Liver (tissue), 9 donors: Measurements from ENCODE around the gene MAGEF1. TPM values are rescaled to one million over a fixed set of nuclear protein-coding genes. Genes with fewer than 3 reads are reported as not detected.

Source experiments
- DNase-seq: peaks from one replicate; pipeline ENCODE4 v3.0.0-alpha.2; 2017; ENCODE audit warnings: low spot score
- H3K27ac ChIP-seq, 2 donors: one replicate each; pipeline ENCODE4 v1.7.0; 2013; ENCODE audit warnings: inconsistent platforms in 2 of 2, low read length in 2 of 2, control low read depth in 1 of 2, low read depth in 1 of 2, mild to moderate bottlenecking in 1 of 2
- H3K27me3 ChIP-seq, 4 donors: one replicate each; pipeline versions ENCODE4 v1.6.1 to v1.7.0; 2013; ENCODE audit warnings: low read length in 3 of 4, inconsistent platforms in 1 of 4, mild to moderate bottlenecking in 1 of 4, moderate library complexity in 1 of 4; ENCODE audit not compliant: control insufficient read depth in 4 of 4, insufficient read depth in 4 of 4
- H3K36me3 ChIP-seq, 4 donors: one replicate each; pipeline versions ENCODE4 v1.6.1 to v1.7.0; 2013; ENCODE audit warnings: low read length in 3 of 4, mild to moderate bottlenecking in 3 of 4, low read depth in 1 of 4, moderate library complexity in 1 of 4; ENCODE audit not compliant: control insufficient read depth in 4 of 4, insufficient read depth in 3 of 4
- H3K4me1 ChIP-seq, 4 donors: one replicate each; pipeline versions ENCODE4 v1.6.1 to v1.7.0; 2013; ENCODE audit warnings: low read length in 3 of 4, mild to moderate bottlenecking in 3 of 4, moderate library complexity in 1 of 4; ENCODE audit not compliant: control insufficient read depth in 4 of 4, insufficient read depth in 4 of 4
- H3K4me3 ChIP-seq, 3 donors: one replicate each; pipeline versions ENCODE4 v1.6.1 to v1.7.0; 2013; ENCODE audit warnings: low read length in 3 of 3, control low read depth in 1 of 3, low read depth in 1 of 3, mild to moderate bottlenecking in 1 of 3
- H3K9ac ChIP-seq, 2 donors: one replicate each; pipeline ENCODE4 v1.7.0; 2013; ENCODE audit warnings: low read length in 2 of 2, mild to moderate bottlenecking in 2 of 2, moderate library complexity in 2 of 2, control low read depth in 1 of 2, low read depth in 1 of 2
- H3K9me3 ChIP-seq, 4 donors: one replicate each; pipeline versions ENCODE4 v1.6.1 to v1.7.0; 2013; ENCODE audit warnings: low read length in 3 of 4; ENCODE audit not compliant: control insufficient read depth in 4 of 4
- EGR1 ChIP-seq, 2 donors: IDR thresholded peaks; 2 replicates each; pipeline ENCODE4 v1.6.1; 2016 to 2018; ENCODE audit warnings: antibody characterized with exemption in 2 of 2, low read depth in 2 of 2
- FOXA1 ChIP-seq: IDR thresholded peaks from 2 replicates; pipeline ENCODE4 v1.6.1; 2016; ENCODE audit warnings: antibody characterized with exemption
- FOXA2 ChIP-seq: IDR thresholded peaks from 2 replicates; pipeline ENCODE4 v1.6.1; 2016; ENCODE audit warnings: antibody characterized with exemption
- GABPA ChIP-seq, 2 donors: IDR thresholded peaks in 1 of 2; conservative IDR thresholded peaks in 1 of 2; 2 replicates each; pipeline ENCODE4 v1.6.1; 2016; ENCODE audit warnings: antibody characterized with exemption in 2 of 2, mild to moderate bottlenecking in 1 of 2, moderate library complexity in 1 of 2
- HNF4A ChIP-seq, 2 donors: conservative IDR thresholded peaks; 2 replicates each; pipeline ENCODE4 v1.6.1; 2016; ENCODE audit warnings: antibody characterized with exemption in 2 of 2, mild to moderate bottlenecking in 2 of 2
- HNF4G ChIP-seq: IDR thresholded peaks from 2 replicates; pipeline ENCODE4 v1.6.1; 2016; ENCODE audit warnings: antibody characterized with exemption
- JUND ChIP-seq, 2 donors: IDR thresholded peaks; 2 replicates each; pipeline ENCODE4 v1.6.1; 2016; ENCODE audit warnings: antibody characterized with exemption in 2 of 2
- NR2F2 ChIP-seq: IDR thresholded peaks from 2 replicates; pipeline ENCODE4 v1.6.1; 2016; ENCODE audit warnings: antibody characterized with exemption
- RAD21 ChIP-seq, 2 donors: IDR thresholded peaks; 2 replicates each; pipeline ENCODE4 v1.6.1; 2016; ENCODE audit warnings: antibody characterized with exemption in 2 of 2, mild to moderate bottlenecking in 2 of 2
- RXRA ChIP-seq, 2 donors: IDR thresholded peaks; 2 replicates each; pipeline ENCODE4 v1.6.1; 2017 to 2018; ENCODE audit warnings: antibody characterized with exemption in 2 of 2, mild to moderate bottlenecking in 1 of 2
- SP1 ChIP-seq: IDR thresholded peaks from 2 replicates; pipeline ENCODE4 v1.6.1; 2018; ENCODE audit warnings: antibody characterized with exemption, mild to moderate bottlenecking
- TAF1 ChIP-seq: conservative IDR thresholded peaks from 2 replicates; pipeline ENCODE4 v1.6.1; 2016; ENCODE audit warnings: antibody characterized with exemption, mild to moderate bottlenecking
- YY1 ChIP-seq: IDR thresholded peaks from 2 replicates; pipeline ENCODE4 v1.6.1; 2016; ENCODE audit warnings: antibody characterized with exemption, mild to moderate bottlenecking
- WGBS: extraction: QIAGEN DNeasy Blood & Tissue Kit; methylation state at CpG from one replicate; pipeline ENCODE4 v1.1.7; 2013; 5-methylcytosine and 5-hydroxymethylcytosine counted together
- polyA plus RNA-seq, 2 donors: library from polyadenylated mRNA; stranded (reverse) in 1 of 2; unstranded in 1 of 2; fragments of 200-250 nt in 1 of 2; fragments of >200 nt in 1 of 2; fragmentation: Nextera tagmentation in 1 of 2; extraction: Ambion mirVana in 1 of 2; gene quantifications; one replicate each; pipeline versions ENCODE4 v1.2.1 to v1.2.3, GENCODE V29; 2013 to 2015
- total RNA-seq, 2 donors: library from RNA; depleted of rRNA; stranded (reverse); fragments of >200 nt; gene quantifications; one replicate each; pipeline ENCODE4 v1.2.3, GENCODE V29; 2014
- TF ChIP-seq, protein P1 (sequence below): IDR thresholded peaks from 2 replicates; pipeline ENCODE4 v1.6.1; 2016; ENCODE audit warnings: antibody characterized with exemption
- TF ChIP-seq, protein P2 (sequence below): IDR thresholded peaks from 2 replicates; pipeline ENCODE4 v1.6.1; 2016; ENCODE audit warnings: antibody characterized with exemption, mild to moderate bottlenecking
- TF ChIP-seq, protein P3 (sequence below): IDR thresholded peaks from 2 replicates; pipeline ENCODE4 v1.6.1; 2016; ENCODE audit warnings: antibody characterized with exemption
- TF ChIP-seq, protein P4 (sequence below): fragments of 150-350 bp; IDR thresholded peaks from 2 replicates; pipeline ENCODE4 v1.5.1; 2017; ENCODE audit warnings: improper control_type of control experiment, low read depth, low read length; ENCODE audit not compliant: missing input control
- TF ChIP-seq, protein P5 (sequence below): IDR thresholded peaks from 2 replicates; pipeline ENCODE4 v1.6.1; 2016; ENCODE audit warnings: antibody characterized with exemption
- donor health status: healthy.
- donor health status: healthy.
- donor health status: healthy.
- donor health status: healthy.
- donor health status: healthy.

Gene MAGEF1
- total and polyA plus RNA-seq, 4 donors, result 12.9 to 15.5 (median 14.3) TPM

DNA sequence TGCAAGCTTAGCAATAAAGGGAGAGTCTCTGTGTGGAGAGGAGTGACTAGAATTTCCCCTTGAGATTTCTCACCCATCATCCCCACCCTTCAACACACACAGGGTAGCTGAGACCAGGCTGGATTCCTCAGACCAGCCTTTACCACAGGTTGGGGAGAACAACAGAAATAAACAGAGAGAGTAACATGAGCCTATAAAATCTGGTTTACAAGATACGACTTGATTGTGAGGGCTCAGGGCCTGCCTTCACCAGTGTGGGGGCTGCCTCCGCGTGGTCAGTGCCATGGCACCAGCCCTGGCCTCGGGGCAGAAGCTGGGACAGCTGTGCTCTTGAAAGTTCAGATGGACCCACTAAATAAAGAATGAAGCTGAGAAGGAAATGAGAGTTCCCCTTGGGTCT lies 14.6 kb upstream of the MAGEF1 start:
- WGBS, result 88% methylated on average over 4 of the region's 4 CpGs
- DNase-seq, result no peak
- Histone ChIP-seq H3K36me3 (no peaks in the 10 kb centered on the region), H3K4me3 (no peak overlapping the region), H3K9me3 (no peaks in the 10 kb centered on the region), H3K27me3 (no peaks in the 10 kb centered on the region), H3K4me1 (peaks cover 0 to 5% (median 2%) of the 10 kb centered on the region in 4 donors), H3K9ac (no peak overlapping the region), H3K27ac (no peak overlapping the region)
- TF ChIP-seq HNF4A (conservative IDR thresholded peaks at IDR 0.05) (no peak), SP1 (no peak), GABPA (IDR thresholded peaks at IDR 0.05 in 1 of 2, conservative IDR thresholded peaks at IDR 0.05 in 1 of 2) (no peak), HNF4G (no peak), JUND (IDR thresholded peaks at IDR 0.05) (no peak), RAD21 (IDR thresholded peaks at IDR 0.05) (no peak), EGR1 (IDR thresholded peaks at IDR 0.05; ENCODE audit: low read depth in 2 of 2) (no peak), TAF1 (no peak), FOXA2 (no peak), NR2F2 (no peak), FOXA1 (no peak)
- TF ChIP-seq, protein P1, sequence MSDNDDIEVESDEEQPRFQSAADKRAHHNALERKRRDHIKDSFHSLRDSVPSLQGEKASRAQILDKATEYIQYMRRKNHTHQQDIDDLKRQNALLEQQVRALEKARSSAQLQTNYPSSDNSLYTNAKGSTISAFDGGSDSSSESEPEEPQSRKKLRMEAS, result no peak
- TF ChIP-seq, protein P2, sequence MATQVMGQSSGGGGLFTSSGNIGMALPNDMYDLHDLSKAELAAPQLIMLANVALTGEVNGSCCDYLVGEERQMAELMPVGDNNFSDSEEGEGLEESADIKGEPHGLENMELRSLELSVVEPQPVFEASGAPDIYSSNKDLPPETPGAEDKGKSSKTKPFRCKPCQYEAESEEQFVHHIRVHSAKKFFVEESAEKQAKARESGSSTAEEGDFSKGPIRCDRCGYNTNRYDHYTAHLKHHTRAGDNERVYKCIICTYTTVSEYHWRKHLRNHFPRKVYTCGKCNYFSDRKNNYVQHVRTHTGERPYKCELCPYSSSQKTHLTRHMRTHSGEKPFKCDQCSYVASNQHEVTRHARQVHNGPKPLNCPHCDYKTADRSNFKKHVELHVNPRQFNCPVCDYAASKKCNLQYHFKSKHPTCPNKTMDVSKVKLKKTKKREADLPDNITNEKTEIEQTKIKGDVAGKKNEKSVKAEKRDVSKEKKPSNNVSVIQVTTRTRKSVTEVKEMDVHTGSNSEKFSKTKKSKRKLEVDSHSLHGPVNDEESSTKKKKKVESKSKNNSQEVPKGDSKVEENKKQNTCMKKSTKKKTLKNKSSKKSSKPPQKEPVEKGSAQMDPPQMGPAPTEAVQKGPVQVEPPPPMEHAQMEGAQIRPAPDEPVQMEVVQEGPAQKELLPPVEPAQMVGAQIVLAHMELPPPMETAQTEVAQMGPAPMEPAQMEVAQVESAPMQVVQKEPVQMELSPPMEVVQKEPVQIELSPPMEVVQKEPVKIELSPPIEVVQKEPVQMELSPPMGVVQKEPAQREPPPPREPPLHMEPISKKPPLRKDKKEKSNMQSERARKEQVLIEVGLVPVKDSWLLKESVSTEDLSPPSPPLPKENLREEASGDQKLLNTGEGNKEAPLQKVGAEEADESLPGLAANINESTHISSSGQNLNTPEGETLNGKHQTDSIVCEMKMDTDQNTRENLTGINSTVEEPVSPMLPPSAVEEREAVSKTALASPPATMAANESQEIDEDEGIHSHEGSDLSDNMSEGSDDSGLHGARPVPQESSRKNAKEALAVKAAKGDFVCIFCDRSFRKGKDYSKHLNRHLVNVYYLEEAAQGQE, result no peak
- TF ChIP-seq, protein P3, sequence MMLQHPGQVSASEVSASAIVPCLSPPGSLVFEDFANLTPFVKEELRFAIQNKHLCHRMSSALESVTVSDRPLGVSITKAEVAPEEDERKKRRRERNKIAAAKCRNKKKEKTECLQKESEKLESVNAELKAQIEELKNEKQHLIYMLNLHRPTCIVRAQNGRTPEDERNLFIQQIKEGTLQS, result no peak

DNA sequence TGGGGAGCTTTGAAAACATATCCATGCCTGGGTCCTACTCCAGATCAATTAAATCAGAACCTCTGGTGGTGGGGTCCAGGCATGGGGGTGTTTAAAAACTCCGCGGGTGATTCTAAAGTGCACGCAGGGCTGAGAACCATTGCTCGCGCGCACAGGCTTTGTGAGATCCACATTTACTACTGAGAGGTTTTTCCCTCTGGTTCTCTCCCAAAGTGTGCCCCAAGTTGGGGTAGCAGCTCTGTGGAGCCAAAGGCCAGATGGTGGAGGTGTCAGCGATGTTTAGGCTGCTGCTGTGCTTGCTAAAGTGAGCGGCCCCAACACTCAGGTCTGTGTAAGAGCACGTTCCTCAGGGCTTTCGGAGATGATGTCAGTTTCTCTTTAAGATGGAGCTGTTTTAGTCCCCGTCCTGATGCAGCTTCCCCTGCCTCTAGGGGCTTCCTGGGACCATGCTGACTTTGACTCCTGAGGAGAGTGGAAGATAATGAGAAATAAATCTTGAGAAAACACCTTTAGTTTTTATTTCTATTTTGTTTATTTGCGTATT lies 13.4 kb upstream of the MAGEF1 start:
- H3K4me3 ChIP-seq, result no peak overlapping the region
- peaks cover 0 to 5% (median 2%) of the 10 kb centered on the region in 4 donors for H3K4me1 ChIP-seq
- H3K9ac ChIP-seq, result no peak overlapping the region
- no peaks in the 10 kb centered on the region for H3K9me3 ChIP-seq
- 93% methylated on average over 12 of the region's 12 CpGs for WGBS
- no peak for DNase-seq
- H3K36me3 ChIP-seq, result no peaks in the 10 kb centered on the region
- no peak for TF ChIP-seq JUND (IDR thresholded peaks at IDR 0.05)
- TF ChIP-seq, protein P2, result no peak
- no peak for TF ChIP-seq HNF4A (conservative IDR thresholded peaks at IDR 0.05)
- TF ChIP-seq FOXA2, result no peak
- TF ChIP-seq TAF1, result no peak
- TF ChIP-seq YY1, result no peak
- TF ChIP-seq, protein P4, sequence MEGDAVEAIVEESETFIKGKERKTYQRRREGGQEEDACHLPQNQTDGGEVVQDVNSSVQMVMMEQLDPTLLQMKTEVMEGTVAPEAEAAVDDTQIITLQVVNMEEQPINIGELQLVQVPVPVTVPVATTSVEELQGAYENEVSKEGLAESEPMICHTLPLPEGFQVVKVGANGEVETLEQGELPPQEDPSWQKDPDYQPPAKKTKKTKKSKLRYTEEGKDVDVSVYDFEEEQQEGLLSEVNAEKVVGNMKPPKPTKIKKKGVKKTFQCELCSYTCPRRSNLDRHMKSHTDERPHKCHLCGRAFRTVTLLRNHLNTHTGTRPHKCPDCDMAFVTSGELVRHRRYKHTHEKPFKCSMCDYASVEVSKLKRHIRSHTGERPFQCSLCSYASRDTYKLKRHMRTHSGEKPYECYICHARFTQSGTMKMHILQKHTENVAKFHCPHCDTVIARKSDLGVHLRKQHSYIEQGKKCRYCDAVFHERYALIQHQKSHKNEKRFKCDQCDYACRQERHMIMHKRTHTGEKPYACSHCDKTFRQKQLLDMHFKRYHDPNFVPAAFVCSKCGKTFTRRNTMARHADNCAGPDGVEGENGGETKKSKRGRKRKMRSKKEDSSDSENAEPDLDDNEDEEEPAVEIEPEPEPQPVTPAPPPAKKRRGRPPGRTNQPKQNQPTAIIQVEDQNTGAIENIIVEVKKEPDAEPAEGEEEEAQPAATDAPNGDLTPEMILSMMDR, result no peak
- no peak for TF ChIP-seq GABPA (IDR thresholded peaks at IDR 0.05 in 1 of 2, conservative IDR thresholded peaks at IDR 0.05 in 1 of 2)
- TF ChIP-seq, protein P3, result no peak
- TF ChIP-seq, protein P5, sequence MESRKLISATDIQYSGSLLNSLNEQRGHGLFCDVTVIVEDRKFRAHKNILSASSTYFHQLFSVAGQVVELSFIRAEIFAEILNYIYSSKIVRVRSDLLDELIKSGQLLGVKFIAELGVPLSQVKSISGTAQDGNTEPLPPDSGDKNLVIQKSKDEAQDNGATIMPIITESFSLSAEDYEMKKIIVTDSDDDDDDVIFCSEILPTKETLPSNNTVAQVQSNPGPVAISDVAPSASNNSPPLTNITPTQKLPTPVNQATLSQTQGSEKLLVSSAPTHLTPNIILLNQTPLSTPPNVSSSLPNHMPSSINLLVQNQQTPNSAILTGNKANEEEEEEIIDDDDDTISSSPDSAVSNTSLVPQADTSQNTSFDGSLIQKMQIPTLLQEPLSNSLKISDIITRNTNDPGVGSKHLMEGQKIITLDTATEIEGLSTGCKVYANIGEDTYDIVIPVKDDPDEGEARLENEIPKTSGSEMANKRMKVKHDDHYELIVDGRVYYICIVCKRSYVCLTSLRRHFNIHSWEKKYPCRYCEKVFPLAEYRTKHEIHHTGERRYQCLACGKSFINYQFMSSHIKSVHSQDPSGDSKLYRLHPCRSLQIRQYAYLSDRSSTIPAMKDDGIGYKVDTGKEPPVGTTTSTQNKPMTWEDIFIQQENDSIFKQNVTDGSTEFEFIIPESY, result no peak
- TF ChIP-seq RAD21 (IDR thresholded peaks at IDR 0.05), result no peak
- TF ChIP-seq FOXA1, result no peak
- no peak for TF ChIP-seq EGR1 (IDR thresholded peaks at IDR 0.05; ENCODE audit: low read depth in 2 of 2)
- no peak for TF ChIP-seq SP1
- TF ChIP-seq, protein P1, result no peak
- TF ChIP-seq HNF4G, result no peak
- no peak for TF ChIP-seq RXRA (IDR thresholded peaks at IDR 0.05)
- TF ChIP-seq NR2F2, result no peak
- no peak overlapping the region for H3K27ac ChIP-seq
- H3K27me3 ChIP-seq, result no peaks in the 10 kb centered on the region
